GM20431 (cell line): ENCODE results near the gene TBC1D10B.

Source experiments
- in situ Hi-C: fragments of 300-500 bp; cut with MseI, MboI; formaldehyde crosslinking; loops from one replicate; pipeline ENCODE4 v1.15.0; 2020; ENCODE audit warnings: low sequenced_read_pairs; ENCODE audit not compliant: unreplicated experiment

Gene TBC1D10B

GRCh38 chr16:30370456-30371247, at the start of gene TBC1D10B:
Gene TBC1D10B, minus strand, starts transcription at chr16:30370494. Its CDS starts 311 bp downstream, at chr16:30370183.
- in situ Hi-C loops: loop anchor here (25.0 kb wide), 1 partner anchor 258 kb away; the partner anchor contains the start of genes GDPD3 and MAPK3

- in situ Hi-C loops: no loop called here
Observed at GRCh38 chr16:30418350-30419181, 48.3 kb upstream of the TBC1D10B start.

- in situ Hi-C loops: no loop called here
Observed at GRCh38 chr16:30417529-30418349, 47.4 kb upstream of the TBC1D10B start.

DNA sequence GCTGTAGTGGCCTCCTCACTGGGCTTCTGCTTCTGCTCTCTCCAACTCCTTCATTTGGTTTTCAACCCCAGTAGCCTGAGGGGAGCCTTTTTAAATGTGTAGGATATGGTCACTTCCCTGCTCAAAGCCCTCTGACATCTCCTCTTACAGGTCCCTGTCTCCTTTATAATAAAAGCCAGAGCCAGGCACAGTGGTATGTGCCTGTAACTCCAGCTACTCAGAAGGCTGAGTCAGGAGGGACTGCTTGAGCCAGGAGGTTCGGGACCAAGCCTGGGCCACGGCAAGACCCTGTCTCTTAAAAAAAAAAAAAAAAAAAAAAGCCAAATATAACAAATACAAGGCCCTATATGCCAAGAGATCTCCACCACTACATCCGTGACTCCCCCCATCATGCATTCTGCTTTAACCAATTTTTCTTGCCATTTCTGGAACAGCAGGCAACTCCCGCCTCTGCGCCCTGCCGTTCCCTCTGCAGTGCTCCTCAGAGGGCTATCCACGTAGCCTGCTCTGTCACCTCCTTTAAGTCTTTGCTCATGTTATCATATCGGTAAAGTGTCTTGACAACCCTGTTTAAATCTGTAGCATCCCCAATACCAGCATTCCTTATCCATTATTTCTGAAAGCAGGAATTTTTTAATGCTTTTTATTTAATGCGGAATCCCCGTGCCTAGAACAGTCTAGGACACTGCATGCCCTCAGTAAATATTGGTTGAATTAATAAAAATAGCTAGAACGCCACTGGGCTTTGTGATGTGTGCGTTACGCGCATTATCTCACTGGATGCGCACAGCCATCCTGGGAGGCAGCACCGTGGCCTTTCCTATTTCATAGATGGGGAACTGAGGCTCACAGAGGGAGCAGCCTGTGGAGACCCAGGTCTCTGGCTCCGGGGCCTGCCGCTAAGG, 46.6 kb upstream of the TBC1D10B start:
- in situ Hi-C loops: no loop called here

DNA sequence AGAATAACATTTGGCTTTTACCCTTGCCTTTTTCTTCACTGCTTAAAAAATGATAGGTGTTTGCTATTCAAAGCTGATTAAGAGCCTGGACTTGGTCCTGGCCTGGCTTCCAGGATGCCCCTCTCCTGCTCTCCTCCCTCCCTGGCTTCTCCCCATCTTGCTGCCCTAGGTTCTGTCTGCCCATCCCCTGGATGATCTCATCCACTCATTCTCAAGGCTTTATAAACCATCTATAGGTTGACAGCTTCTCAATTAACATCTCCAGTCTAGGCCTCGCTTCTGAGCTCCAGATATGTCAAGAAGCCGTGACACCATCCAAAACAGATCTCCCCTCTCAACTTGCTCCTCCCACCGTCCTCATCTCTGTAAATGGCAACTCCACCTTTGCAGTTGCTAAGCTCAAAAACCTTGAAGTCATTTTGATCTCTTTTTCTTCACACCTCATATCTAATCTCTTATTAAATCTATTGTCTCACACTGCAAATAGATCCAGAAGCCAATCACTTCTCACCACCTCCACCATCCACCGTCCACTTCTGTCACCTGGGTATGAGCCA, 45.8 kb upstream of the TBC1D10B start:
- in situ Hi-C loops: no loop called here

DNA sequence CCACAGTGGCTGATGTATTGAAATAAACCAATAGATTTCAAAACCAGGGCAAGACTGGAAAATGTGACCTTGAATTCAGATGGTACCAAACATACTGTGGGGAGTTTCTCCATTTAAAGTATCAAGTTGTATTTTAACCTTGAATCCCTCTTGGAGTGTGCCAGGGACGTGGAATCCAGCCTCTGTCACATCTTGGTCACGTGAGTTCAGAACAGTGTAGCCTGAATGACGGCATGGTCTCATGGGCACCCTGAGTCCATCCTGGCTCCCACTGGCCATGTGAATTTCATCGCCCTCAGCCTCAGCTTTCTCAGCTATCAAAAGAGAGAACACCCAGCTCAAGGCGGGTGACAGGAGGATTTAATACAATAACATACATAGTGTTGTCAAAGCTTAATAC, 43.9 kb upstream of the TBC1D10B start:
- in situ Hi-C loops: no loop called here

DNA sequence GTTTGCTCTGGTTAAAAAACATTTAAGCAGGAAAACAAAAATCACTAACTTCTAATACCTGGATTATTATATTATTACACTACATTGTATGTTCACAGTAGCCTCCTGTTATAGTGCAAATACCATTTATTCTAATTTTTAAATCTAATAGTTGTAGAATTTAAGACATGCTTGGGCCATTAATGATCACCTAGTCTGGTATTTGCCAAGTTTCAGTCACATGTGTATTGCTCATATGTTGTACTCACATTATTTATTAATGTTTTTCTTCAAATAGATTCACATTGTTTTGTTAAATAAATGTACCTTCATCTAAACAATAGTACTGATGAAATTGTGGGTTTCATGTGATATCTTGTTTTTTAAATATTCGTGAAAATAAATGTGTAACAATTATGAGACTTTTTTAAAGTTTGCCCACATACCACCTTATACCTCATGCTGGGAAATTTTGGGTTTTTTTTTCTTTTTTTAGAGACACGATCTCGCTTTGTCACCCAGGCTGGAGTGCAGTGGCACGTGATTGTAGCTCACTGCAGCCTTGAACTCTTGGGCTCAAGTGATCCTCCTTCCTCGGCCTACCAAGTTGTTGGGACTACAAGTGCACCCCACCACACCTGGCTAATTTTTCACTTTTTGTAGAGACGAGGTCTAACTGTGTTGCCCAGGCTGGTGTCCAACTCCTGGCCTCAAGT, 43.0 kb upstream of the TBC1D10B start:
- in situ Hi-C loops: no loop called here

DNA sequence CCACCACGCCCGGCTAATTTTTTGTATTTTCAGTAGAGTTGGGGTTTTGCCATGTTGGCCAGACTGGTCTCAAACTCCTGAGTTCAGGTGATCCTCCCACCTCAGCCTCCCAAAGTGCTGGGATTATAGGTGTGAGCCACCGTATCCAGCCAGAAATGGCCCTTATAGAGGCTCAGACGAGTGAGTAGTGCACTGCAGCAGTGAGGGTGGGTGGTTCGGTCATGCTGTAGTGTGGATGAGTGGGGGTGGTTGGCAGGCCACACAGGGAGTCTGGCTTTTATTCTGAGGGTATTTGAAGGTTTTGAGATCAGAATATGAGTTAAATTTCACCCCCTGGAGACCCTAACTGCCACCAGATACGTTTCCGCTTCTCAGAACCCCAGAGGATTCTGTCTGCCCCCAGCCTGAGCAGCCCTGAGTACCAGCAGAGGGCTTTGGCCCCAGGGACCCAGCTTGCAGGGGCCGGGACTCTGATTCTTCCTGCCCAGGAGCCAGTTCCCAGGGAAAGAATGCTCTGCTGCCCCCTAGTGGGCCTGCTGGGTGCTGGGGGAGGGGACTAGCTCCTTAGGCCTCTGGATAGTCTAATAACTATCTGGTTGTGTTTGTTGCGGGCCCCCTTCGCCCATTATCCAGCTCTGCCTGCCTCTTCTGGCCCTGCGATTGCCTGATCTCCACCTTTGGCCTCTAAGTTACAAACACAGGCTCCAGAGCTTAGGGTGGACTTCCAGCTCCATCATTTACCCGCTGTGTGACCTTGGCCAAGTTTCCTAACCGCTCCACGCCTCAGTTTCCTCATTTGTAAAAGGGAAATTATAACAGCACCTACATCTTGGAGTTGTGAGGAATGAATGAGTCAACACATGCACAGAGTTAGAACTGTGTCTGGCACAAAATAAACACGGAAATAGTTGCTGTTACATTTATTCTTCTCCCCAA, 39.1 kb upstream of the TBC1D10B start:
- in situ Hi-C loops: no loop called here

- in situ Hi-C loops: no loop called here
Observed at GRCh38 chr16:30407804-30408534, 37.7 kb upstream of the TBC1D10B start.

DNA sequence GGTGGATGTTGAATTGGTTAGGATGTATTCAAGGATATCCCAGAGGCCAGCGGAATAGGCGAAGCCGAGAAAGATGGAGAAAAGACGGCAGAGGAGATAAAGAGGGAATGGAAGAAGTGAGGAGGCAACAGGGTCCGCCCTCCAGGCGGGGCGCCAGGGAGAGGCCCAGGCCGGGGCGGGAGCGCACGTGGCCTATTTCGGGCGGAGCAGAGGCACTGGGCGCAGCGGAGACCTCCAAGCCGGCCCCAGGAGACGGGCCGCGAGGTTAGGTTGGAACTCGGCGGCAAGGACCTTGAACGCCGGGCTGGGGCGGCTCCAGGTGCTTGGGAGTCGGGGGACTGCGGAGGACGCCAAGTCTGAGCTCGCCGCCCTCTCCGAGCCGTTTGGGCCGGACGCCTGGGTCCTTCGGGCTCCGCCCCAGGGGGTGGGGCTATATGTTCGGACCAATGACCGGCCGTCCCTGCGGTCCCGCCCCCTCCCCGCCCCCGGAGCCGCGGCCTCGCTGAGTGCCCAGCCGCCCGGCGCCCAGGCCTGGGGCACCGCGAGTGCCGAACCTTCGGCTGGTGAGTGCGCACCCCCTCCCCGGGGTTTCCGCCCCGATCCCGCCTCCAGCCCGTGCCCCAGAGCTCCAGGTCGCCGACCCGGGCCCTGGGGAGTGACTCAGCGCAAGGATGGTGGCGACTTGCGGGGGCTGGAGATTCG, 37.0 kb upstream of the TBC1D10B start, which contains the start of gene ZNF771:
TSS of gene ZNF771 (plus strand) at position 505 of the 702 bp plus-strand sequence. CDS start 448 bp downstream, outside the sequence.
- in situ Hi-C loops: no loop called here

DNA sequence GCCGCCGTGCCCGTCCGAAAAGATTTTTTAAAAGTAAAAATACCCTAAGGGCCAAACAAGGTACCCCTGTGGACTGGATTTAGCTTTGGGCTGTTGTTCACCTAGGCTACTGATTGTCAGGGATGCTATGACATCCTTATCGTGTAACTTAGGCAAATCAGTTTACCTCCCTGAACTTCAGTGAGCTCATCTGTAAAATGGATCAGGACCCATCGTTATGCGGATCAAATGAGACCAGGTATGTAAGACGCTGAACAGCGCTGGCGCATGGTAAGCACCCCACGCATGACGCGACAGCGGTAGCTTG, 36.5 kb upstream of the TBC1D10B start:
- in situ Hi-C loops: no loop called here

- in situ Hi-C loops: no loop called here
Observed at GRCh38 chr16:30401768-30402425, 31.6 kb upstream of the TBC1D10B start.

GRCh38 chr16:30399435-30400186, 29.3 kb upstream of the TBC1D10B start:
- in situ Hi-C loops: no loop called here

DNA sequence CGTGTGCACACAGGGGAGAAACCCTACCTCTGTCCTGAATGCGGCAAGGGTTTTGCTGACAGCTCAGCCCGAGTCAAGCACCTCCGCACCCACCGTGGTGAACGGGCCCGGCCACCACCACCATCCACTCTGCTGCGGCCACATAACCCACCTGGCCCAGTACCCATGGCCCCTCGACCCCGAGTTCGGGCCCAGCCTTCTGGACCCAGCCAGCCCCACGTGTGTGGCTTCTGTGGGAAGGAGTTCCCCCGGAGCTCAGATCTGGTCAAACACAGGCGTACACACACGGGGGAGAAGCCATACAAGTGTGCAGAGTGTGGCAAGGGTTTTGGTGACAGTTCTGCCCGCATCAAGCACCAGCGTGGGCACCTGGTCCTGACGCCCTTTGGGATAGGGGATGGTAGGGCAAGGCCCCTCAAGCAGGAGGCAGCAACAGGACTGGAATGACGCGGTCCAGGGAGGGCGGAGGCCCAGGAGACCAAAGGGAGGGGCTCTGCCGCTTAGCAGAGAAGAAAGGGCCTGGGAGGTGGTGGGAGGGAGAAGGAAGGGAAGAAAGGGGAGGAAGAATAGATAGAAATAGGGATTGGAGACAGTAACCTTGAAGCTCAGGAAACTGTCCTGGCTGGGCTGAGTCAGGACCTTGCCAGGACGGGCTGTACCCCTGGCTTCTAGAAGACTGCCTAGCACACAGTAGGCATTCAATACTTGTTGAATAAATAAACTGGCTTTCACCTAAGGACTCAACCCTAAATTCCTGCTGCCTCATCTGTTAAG, 28.6 kb upstream of the TBC1D10B start:
- in situ Hi-C loops: no loop called here
